Skeletal muscle tissue (tissue), 4 donors: ENCODE data around the gene OSBPL8. TPM values are rescaled to one million over a fixed set of nuclear protein-coding genes. Genes with fewer than 3 reads are reported as not detected.
A peak's percentile ranks its signal among the peaks of the same experiment; 100 is the strongest.

Experiments used
- H3K27ac ChIP-seq: one replicate; pipeline ENCODE4 v1.7.0; 2013; ENCODE audit warnings: mild to moderate bottlenecking, low read depth, low read length, inconsistent platforms
- H3K27me3 ChIP-seq, 3 donors: one replicate each; pipeline ENCODE4 v1.7.0; 2013; ENCODE audit warnings: low read length in 3 of 3; ENCODE audit not compliant: control insufficient read depth in 3 of 3, insufficient read depth in 3 of 3
- H3K36me3 ChIP-seq, 3 donors: one replicate each; pipeline ENCODE4 v1.7.0; 2013; ENCODE audit warnings: low read length in 3 of 3; ENCODE audit not compliant: control insufficient read depth in 3 of 3, insufficient read depth in 3 of 3
- H3K4me1 ChIP-seq, 3 donors: one replicate each; pipeline ENCODE4 v1.7.0; 2013; ENCODE audit warnings: low read length in 3 of 3, mild to moderate bottlenecking in 3 of 3; ENCODE audit not compliant: control insufficient read depth in 3 of 3, insufficient read depth in 3 of 3
- H3K4me3 ChIP-seq, 3 donors: one replicate each; pipeline ENCODE4 v1.7.0; 2013; ENCODE audit warnings: low read length in 3 of 3
- H3K9ac ChIP-seq, 3 donors: one replicate each; pipeline ENCODE4 v1.7.0; 2013; ENCODE audit warnings: low read length in 3 of 3, mild to moderate bottlenecking in 3 of 3, moderate library complexity in 2 of 3, low read depth in 1 of 3
- H3K9me3 ChIP-seq, 3 donors: one replicate each; pipeline ENCODE4 v1.7.0; 2013; ENCODE audit warnings: low read length in 3 of 3; ENCODE audit not compliant: control insufficient read depth in 3 of 3
- total RNA-seq: library from RNA; depleted of rRNA; stranded (reverse); fragments of >200 nt; gene quantifications from one replicate; pipeline ENCODE4 v1.2.3, GENCODE V29; 2014
- donor health status: Osteomylitis.

Gene OSBPL8
- total RNA-seq, 1 donor from 2014 or later, result 22.4 TPM

DNA sequence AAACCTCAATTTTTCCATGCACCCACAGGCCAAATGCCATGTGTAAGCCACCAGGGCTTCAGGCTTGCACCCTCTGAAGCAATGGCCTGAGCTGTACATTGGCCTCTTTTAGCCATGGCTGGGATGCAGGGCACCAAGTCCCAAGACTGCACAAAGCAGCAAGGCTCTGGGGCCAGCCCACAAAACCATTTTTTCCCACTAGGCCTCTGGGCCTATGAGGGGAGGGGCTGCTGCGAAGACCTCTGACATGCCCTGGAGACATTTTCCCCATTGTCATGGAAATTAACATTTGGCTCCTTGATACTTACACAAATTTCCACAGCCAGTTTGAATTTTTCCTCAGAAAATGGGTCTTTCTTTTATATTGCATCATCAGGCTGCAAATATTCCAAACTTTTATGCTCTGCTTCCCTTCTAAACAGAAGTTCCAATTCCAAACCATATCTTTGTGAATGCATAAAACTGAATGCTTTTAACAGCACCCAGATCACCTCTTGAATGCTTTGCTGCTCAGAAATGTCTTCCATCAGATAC, 14.3 kb upstream of the OSBPL8 start:
- Histone ChIP-seq H3K9ac (no peak overlapping the region), H3K4me3 (no peak overlapping the region), H3K9me3 (no peaks in the 10 kb centered on the region), H3K27ac (no peak overlapping the region), H3K27me3 (no peaks in the 10 kb centered on the region), H3K4me1 (no peaks in the 10 kb centered on the region), H3K36me3 (no peaks in the 10 kb centered on the region)

GRCh38 chr12:76571256-76571655, 11.7 kb upstream of the OSBPL8 start:
- H3K9ac ChIP-seq, result no peak overlapping the region

GRCh38 chr12:76569685-76570604, 10.4 kb upstream of the OSBPL8 start:
- Histone ChIP-seq H3K36me3 (no peaks in the 10 kb centered on the region), H3K27me3 (no peaks in the 10 kb centered on the region), H3K4me3 (no peak overlapping the region), H3K4me1 (no peaks in the 10 kb centered on the region), H3K9ac (no peak overlapping the region), H3K9me3 (no peaks in the 10 kb centered on the region), H3K27ac (no peak overlapping the region)

More at GRCh38 chr12:76571256-76571655, 11.7 kb upstream of the OSBPL8 start:
- H3K4me1 ChIP-seq, result no peaks in the 10 kb centered on the region
- no peak overlapping the region for H3K4me3 ChIP-seq
- H3K27me3 ChIP-seq, result no peaks in the 10 kb centered on the region
- H3K9me3 ChIP-seq, result no peaks in the 10 kb centered on the region
- no peaks in the 10 kb centered on the region for H3K36me3 ChIP-seq
- no peak overlapping the region for H3K27ac ChIP-seq

DNA sequence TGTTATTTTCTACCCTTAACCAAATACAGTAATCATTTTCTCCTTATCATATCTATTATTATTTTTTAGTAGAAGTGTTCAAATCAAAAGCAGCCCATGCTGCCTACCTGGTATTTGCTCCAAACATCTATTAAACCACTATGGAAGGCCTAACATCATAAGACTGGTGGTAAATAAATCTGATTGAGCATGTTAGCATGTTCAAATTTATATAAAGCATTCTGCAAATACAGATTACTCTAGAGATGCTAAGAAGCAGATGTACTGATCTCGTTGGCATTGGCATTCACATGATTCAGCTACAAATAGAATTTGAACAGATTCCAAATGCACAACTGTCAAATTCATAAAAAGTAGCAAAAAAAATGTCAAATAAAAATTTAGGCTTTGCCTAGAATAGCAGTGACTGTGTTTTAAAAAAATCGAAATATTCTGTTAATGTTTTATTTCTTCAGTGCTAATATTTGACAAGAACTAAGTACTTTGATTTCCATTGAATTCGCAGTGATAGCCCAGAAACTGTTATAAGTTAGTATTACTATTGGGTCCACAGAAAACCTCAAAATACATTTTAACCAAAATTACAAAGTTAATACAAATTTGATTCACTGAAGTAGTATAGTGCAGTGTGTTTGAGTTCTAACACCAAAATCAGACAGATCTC, 9.4 kb upstream of the OSBPL8 start:
- H3K4me3 ChIP-seq, result no peak overlapping the region
- H3K4me1 ChIP-seq, result no peaks in the 10 kb centered on the region
- no peaks in the 10 kb centered on the region for H3K9me3 ChIP-seq
- H3K9ac ChIP-seq, result no peak overlapping the region
- no peak overlapping the region for H3K27ac ChIP-seq
- no peaks in the 10 kb centered on the region for H3K27me3 ChIP-seq
- H3K36me3 ChIP-seq, result no peaks in the 10 kb centered on the region

GRCh38 chr12:76568130-76568529, 8.6 kb upstream of the OSBPL8 start:
- H3K4me1 ChIP-seq, result no peaks in the 10 kb centered on the region
- no peaks in the 10 kb centered on the region for H3K9me3 ChIP-seq
- H3K9ac ChIP-seq, result no peak overlapping the region
- no peak overlapping the region for H3K27ac ChIP-seq
- no peaks in the 10 kb centered on the region for H3K27me3 ChIP-seq
- H3K4me3 ChIP-seq, result no peak overlapping the region
- H3K36me3 ChIP-seq, result no peaks in the 10 kb centered on the region

- no peak overlapping the region for H3K9ac ChIP-seq
- no peaks in the 10 kb centered on the region for H3K36me3 ChIP-seq
- H3K27me3 ChIP-seq, result no peaks in the 10 kb centered on the region
- H3K4me3 ChIP-seq, result no peak overlapping the region
- H3K27ac ChIP-seq, result no peak overlapping the region
- H3K4me1 ChIP-seq, result peaks cover 3 to 6% (median 6%) of the 10 kb centered on the region in 3 donors
- no peaks in the 10 kb centered on the region for H3K9me3 ChIP-seq
Observed at GRCh38 chr12:76563061-76563460, 3.5 kb upstream of the OSBPL8 start.

GRCh38 chr12:76562130-76562529, 2.6 kb upstream of the OSBPL8 start:
- no peaks in the 10 kb centered on the region for H3K9me3 ChIP-seq

GRCh38 chr12:76560086-76560491, 518 bp upstream of the OSBPL8 start:
- H3K9me3 ChIP-seq, result no peaks in the 10 kb centered on the region
- peak overlapping the region; percentile 85 to 93 (median 92) for H3K4me3 ChIP-seq
- H3K27me3 ChIP-seq, result no peaks in the 10 kb centered on the region
- H3K27ac ChIP-seq, result peak overlapping the region; percentile 96
- peak overlapping the region; percentile 95 to 99 (median 98) for H3K9ac ChIP-seq
- H3K4me1 ChIP-seq, result peaks cover 9 to 11% (median 9%) of the 10 kb centered on the region in 3 donors
- no peaks in the 10 kb centered on the region for H3K36me3 ChIP-seq

More at GRCh38 chr12:76562130-76562529, 2.6 kb upstream of the OSBPL8 start:
- Histone ChIP-seq H3K4me1 (peaks cover 8 to 11% (median 8%) of the 10 kb centered on the region in 3 donors), H3K4me3 (no peak overlapping the region), H3K9ac (no peak overlapping the region), H3K27ac (no peak overlapping the region), H3K36me3 (no peaks in the 10 kb centered on the region), H3K27me3 (no peaks in the 10 kb centered on the region)

GRCh38 chr12:76558684-76559399, 729 bp downstream of the OSBPL8 start:
- Histone ChIP-seq H3K27me3 (no peaks in the 10 kb centered on the region), H3K4me3 (peak overlapping the region; percentile 85 to 93 (median 92)), H3K27ac (peak overlapping the region; percentile 96), H3K9ac (peak overlapping the region; percentile 95 to 99 (median 98)), H3K9me3 (no peaks in the 10 kb centered on the region), H3K36me3 (no peaks in the 10 kb centered on the region), H3K4me1 (peaks cover 9 to 11% (median 9%) of the 10 kb centered on the region in 3 donors)
